ENCODE data around the gene ZNF620.

DNA sequence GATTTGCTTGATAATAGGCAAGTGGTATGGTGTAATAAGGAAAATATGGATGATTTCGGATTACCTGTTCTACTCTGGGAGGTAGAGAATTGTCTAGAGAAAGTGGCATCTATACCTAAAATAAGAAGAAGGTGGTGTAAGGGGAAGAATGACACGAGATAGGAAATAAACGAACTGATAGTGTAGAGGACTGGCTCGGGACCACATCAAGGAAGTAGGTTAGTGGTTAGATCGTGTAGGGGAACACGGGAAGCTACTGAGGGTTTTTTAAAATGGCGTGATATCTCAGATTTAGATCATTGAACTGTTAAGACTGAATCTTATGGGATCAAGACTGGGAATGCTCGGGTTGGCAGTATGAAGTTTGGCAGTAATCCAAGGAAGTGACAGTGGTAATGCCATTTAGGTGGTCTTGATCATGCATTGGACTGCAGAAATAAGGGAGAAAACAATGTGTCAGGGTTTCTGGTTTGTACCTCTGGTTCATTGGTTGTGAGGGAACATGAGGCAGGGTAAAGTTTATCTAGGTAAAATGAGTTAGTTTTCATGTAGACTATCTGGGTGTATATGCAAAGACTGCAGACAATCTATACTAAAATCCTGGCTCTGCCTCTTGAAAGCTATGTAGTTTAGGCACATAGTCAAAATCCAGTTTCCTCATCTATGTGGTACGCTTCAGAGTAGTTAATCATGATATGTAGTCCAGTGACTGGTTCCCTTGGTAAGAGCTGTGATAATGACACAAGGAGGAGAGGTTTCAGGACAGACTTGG, 41.3 kb upstream of the ZNF620 start:
- TF ChIP-seq CTCF (IDR thresholded peaks at IDR 0.05), result no peak
- no peak for TF ChIP-seq POLR2A (IDR thresholded peaks at IDR 0.05)
